Neural progenitor cell (in vitro differentiated cells): ENCODE data around the gene RBBP5. TPM values are rescaled to one million over a fixed set of nuclear protein-coding genes. Genes with fewer than 3 reads are reported as not detected.

ENCODE experiments used
- DNase-seq: peaks from one replicate; pipeline ENCODE4 v3.0.0-alpha.2; 2016; ENCODE audit warnings: low spot score
- H2AFZ ChIP-seq: fragments of 200-600 bp; sonication (generic); replicated peaks from 2 replicates; pipeline ENCODE4 v1.6.1; 2016; ENCODE audit warnings: antibody characterized with exemption
- H3F3A ChIP-seq: fragments of 200-600 bp; sonication (generic); 2 replicates; pipeline ENCODE4 v1.6.1; 2016; ENCODE audit warnings: antibody characterized with exemption, low read depth
- H3K27ac ChIP-seq: fragments of 200-600 bp; sonication (generic); 2 replicates; pipeline ENCODE4 v1.5.1; 2016; ENCODE audit warnings: mild to moderate bottlenecking
- H3K27me3 ChIP-seq: fragments of 200-600 bp; sonication (generic); 2 replicates; pipeline ENCODE4 v1.6.1; 2016; ENCODE audit warnings: mild to moderate bottlenecking, moderate library complexity
- H3K36me3 ChIP-seq: fragments of 200-600 bp; sonication (generic); 2 replicates; pipeline ENCODE4 v1.5.1; 2016
- H3K4me1 ChIP-seq: fragments of 200-600 bp; sonication (generic); 2 replicates; pipeline ENCODE4 v1.6.1; 2016; ENCODE audit warnings: mixed run types
- H3K4me2 ChIP-seq: fragments of 200-600 bp; sonication (generic); 2 replicates; pipeline ENCODE4 v1.6.1; 2016
- H3K4me3 ChIP-seq: fragments of 200-600 bp; sonication (generic); 2 replicates; pipeline ENCODE4 v1.5.1; 2016
- H3K79me2 ChIP-seq: fragments of 200-600 bp; sonication (generic); 2 replicates; pipeline ENCODE4 v1.6.1; 2016; ENCODE audit warnings: low read depth
- H3K9ac ChIP-seq: fragments of 200-600 bp; sonication (generic); 2 replicates; pipeline ENCODE4 v1.6.1; 2016
- H3K9me3 ChIP-seq: fragments of 200-600 bp; sonication (generic); 2 replicates; pipeline ENCODE4 v1.5.1; 2016; ENCODE audit warnings: low read depth
- H4K20me1 ChIP-seq: fragments of 200-600 bp; sonication (generic); 2 replicates; pipeline ENCODE4 v1.6.1; 2016; ENCODE audit warnings: low read depth
- H3K27ac Mint-ChIP-seq: 3 replicates; pipeline ENCODE4 v1.8.0; 2021; ENCODE audit warnings: mixed read lengths
- H3K27me3 Mint-ChIP-seq: 2 replicates; pipeline ENCODE4 v1.8.0; 2022; ENCODE audit warnings: low read depth, mild to moderate bottlenecking, inconsistent platforms, moderate library complexity, mixed read lengths; ENCODE audit not compliant: insufficient read depth
- H3K36me3 Mint-ChIP-seq: 3 replicates; pipeline ENCODE4 v1.8.0; 2021; ENCODE audit warnings: mixed read lengths
- H3K4me1 Mint-ChIP-seq: 3 replicates; pipeline ENCODE4 v1.8.0; 2021; ENCODE audit warnings: mixed read lengths
- H3K4me3 Mint-ChIP-seq: 3 replicates; pipeline ENCODE4 v1.8.0; 2021; ENCODE audit warnings: mild to moderate bottlenecking, moderate library complexity, mixed read lengths
- H3K9me3 Mint-ChIP-seq: 3 replicates; pipeline ENCODE4 v1.8.0; 2020; ENCODE audit warnings: mixed read lengths
- CTCF ChIP-seq: fragments of 200-600 bp; sonication (generic); IDR thresholded peaks from 2 replicates; pipeline ENCODE4 v1.5.1; 2017; ENCODE audit warnings: antibody characterized with exemption, mild to moderate bottlenecking
- EZH2 ChIP-seq: fragments of 200-600 bp; sonication (generic); IDR thresholded peaks from 2 replicates; pipeline ENCODE4 v1.6.1; 2017; ENCODE audit warnings: antibody characterized with exemption, mild to moderate bottlenecking, moderate library complexity
- EZH2phosphoT487 ChIP-seq: fragments of 200-600 bp; sonication (generic); IDR thresholded peaks from 2 replicates; pipeline ENCODE4 v1.6.1; 2017; ENCODE audit warnings: antibody characterized with exemption
- total RNA-seq: library from RNA; depleted of rRNA; stranded (reverse); fragments of >200 nt; gene quantifications from 2 replicates; pipeline ENCODE4 v1.2.3, GENCODE V29; 2015; ENCODE audit warnings: low replicate concordance

Gene RBBP5
- total RNA-seq, 1 donor from 2014 or later = 30.1 TPM

- Histone ChIP-seq H3K27ac (no peak overlapping the region), H3K9ac (no peak overlapping the region), H3K79me2 (no peaks in the 10 kb centered on the region), H4K20me1 (no peaks in the 10 kb centered on the region), H3K4me3 (no peak overlapping the region), H3K36me3 (no peaks in the 10 kb centered on the region), H3K9me3 (no peaks in the 10 kb centered on the region), H3K27me3 (no peaks in the 10 kb centered on the region), H3F3A (peaks cover 7% of the 10 kb centered on the region), H3K4me2 (no peak overlapping the region), H2AFZ (no peak overlapping the region), H3K4me1 (peaks cover 11% of the 10 kb centered on the region)
- Mint-ChIP-seq H3K9me3 (no peaks in the 10 kb centered on the region), H3K27me3 (peaks cover 13% of the 10 kb centered on the region), H3K36me3 (no peaks in the 10 kb centered on the region), H3K4me3 (no peak overlapping the region), H3K4me1 (peaks cover 27% of the 10 kb centered on the region), H3K27ac (no peak overlapping the region)
- no peak for DNase-seq
- no peak for TF ChIP-seq EZH2
- TF ChIP-seq EZH2phosphoT487 = no peak
- TF ChIP-seq CTCF = no peak
Observed at GRCh38 chr1:205060746-205061145, 61.0 kb downstream of the RBBP5 start.

GRCh38 chr1:205059660-205060059 is 62.1 kb downstream of the RBBP5 start:
- H3K9me3 ChIP-seq = no peaks in the 10 kb centered on the region
- H3K4me2 ChIP-seq = no peak overlapping the region
- peaks cover 11% of the 10 kb centered on the region for H3K4me1 ChIP-seq
- H3K79me2 ChIP-seq = no peaks in the 10 kb centered on the region
- no peak overlapping the region for H2AFZ ChIP-seq
- H3K27me3 Mint-ChIP-seq = peaks cover 13% of the 10 kb centered on the region
- TF ChIP-seq EZH2phosphoT487 (no peak), CTCF (no peak), EZH2 (no peak)
- H3K27ac Mint-ChIP-seq = peak overlapping the region; percentile 9
- H3K9ac ChIP-seq = no peak overlapping the region
- H3K27ac ChIP-seq = no peak overlapping the region
- H3K36me3 ChIP-seq = no peaks in the 10 kb centered on the region
- peaks cover 7% of the 10 kb centered on the region for H3F3A ChIP-seq
- H3K4me1 Mint-ChIP-seq = peaks cover 32% of the 10 kb centered on the region
- H3K27me3 ChIP-seq = no peaks in the 10 kb centered on the region
- H3K9me3 Mint-ChIP-seq = no peaks in the 10 kb centered on the region
- H3K4me3 Mint-ChIP-seq = no peak overlapping the region
- no peaks in the 10 kb centered on the region for H4K20me1 ChIP-seq
- no peak for DNase-seq
- no peaks in the 10 kb centered on the region for H3K36me3 Mint-ChIP-seq
- H3K4me3 ChIP-seq = no peak overlapping the region

- Histone ChIP-seq H4K20me1 (no peaks in the 10 kb centered on the region), H3K79me2 (no peaks in the 10 kb centered on the region), H2AFZ (no peak overlapping the region), H3K27me3 (no peaks in the 10 kb centered on the region), H3K36me3 (no peaks in the 10 kb centered on the region), H3K4me1 (peaks cover 15% of the 10 kb centered on the region), H3F3A (peaks cover 7% of the 10 kb centered on the region), H3K4me3 (no peak overlapping the region), H3K9me3 (no peaks in the 10 kb centered on the region), H3K27ac (no peak overlapping the region), H3K4me2 (no peak overlapping the region), H3K9ac (no peak overlapping the region)
- Mint-ChIP-seq H3K4me3 (no peak overlapping the region), H3K27ac (no peak overlapping the region), H3K36me3 (no peaks in the 10 kb centered on the region), H3K27me3 (peaks cover 13% of the 10 kb centered on the region), H3K4me1 (peaks cover 36% of the 10 kb centered on the region), H3K9me3 (no peaks in the 10 kb centered on the region)
- TF ChIP-seq CTCF (no peak), EZH2phosphoT487 (no peak), EZH2 (no peak)
- no peak for DNase-seq
Observed at GRCh38 chr1:205058853-205059252, 62.9 kb downstream of the RBBP5 start.
